AG04449 (cell line): ENCODE measurements around the gene PODXL2.

Source experiments
- CTCF ChIA-PET: fragments of 350-600 bp; formaldehyde crosslinking; extraction: SDS; loops from one replicate; lab custom pipeline; 2021; ENCODE audit warnings: antibody characterized with exemption; lab: Yijun Ruan, JAX
- POLR2A ChIA-PET: fragments of 400-600, 350-600 bp; formaldehyde crosslinking; extraction: SDS; loops from one replicate; lab custom pipeline; 2020; ENCODE audit warnings: antibody characterized with exemption, inconsistent platforms; lab: Yijun Ruan, JAX
- DNase-seq: peaks from one replicate; pipeline ENCODE4 v3.0.0-alpha.2; 2010; ENCODE audit warnings: low read depth, low spot score
- H3K4me3 ChIP-seq: 2 replicates; pipeline ENCODE4 v1.5.1; 2011; ENCODE audit warnings: low read depth, mild to moderate bottlenecking, control low read depth, low read length
- CTCF ChIP-seq: IDR thresholded peaks from one replicate; pipeline ENCODE4 v1.5.1; 2011; ENCODE audit warnings: mild to moderate bottlenecking, moderate library complexity, low read length, control low read depth, inconsistent platforms; ENCODE audit not compliant: insufficient read depth; ENCODE audit errors: missing control alignments

PODXL2 gene

GRCh38 chr3:127630811-127631714, 2.1 kb downstream of the PODXL2 start:
- ChIA-PET CTCF (interaction anchor here (1.2 kb wide), 1 partner anchor 8 kb away, joined by 3 read pairs; no protein-coding TSS in a partner anchor), POLR2A (no interaction called here)
- no peak for TF ChIP-seq CTCF
- DNase-seq = no peak
- H3K4me3 ChIP-seq = no peak overlapping the region

DNA sequence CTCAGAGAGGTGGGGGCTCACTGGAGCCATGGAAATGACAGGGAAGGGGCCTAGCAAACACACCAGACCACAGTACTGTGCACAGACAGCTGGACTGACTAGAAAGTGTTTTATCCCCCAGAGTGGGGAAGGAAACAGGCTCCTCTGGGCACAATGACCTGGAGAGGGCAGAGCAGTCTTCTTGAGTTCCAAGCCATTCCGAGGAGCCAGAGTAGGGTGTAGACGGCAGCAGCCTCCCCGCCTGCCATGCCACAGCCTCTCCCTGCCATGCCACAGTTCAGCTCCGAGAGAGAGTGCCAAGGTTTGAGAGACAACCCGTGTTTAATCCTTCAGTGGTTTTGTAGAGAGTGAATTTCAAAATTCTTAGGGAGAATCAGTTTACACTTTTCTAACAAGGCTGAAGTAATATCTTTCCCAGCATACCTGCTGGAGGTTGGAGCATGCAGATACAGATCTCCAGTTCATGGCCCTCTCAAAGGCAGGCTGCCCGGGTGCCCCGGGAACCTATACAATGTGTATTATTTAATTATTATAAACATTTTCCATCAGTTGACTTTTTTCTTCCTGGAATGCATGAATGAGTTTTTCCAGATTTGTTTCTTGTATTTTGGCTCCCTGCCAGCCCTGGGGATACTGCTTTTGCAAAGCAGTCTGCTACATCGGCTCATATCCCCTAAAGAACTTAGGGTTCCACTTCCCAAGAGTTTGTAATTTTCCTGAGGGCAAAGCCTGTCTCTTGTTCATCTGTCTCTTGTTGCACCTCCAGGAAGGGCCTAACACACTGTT, 3.2 kb downstream of the PODXL2 start:
- DNase-seq = no peak
- CTCF ChIA-PET = interaction anchor here (2.5 kb wide), 1 partner anchor 19 kb away, joined by 13 read pairs; no protein-coding TSS in a partner anchor
- POLR2A ChIA-PET = no interaction called here
- TF ChIP-seq CTCF = no peak
- H3K4me3 ChIP-seq = no peak overlapping the region

- CTCF ChIA-PET = interaction anchor here (0.9 to 2.5 kb wide), 3 partner anchors 9 to 20 kb away, joined by 3 to 13 read pairs (median 3); no protein-coding TSS in a partner anchor
- no peak for TF ChIP-seq CTCF
- POLR2A ChIA-PET = no interaction called here
- H3K4me3 ChIP-seq = no peak overlapping the region
- DNase-seq = no peak
Measured at GRCh38 chr3:127634653-127635052, 5.7 kb downstream of the PODXL2 start.

DNA sequence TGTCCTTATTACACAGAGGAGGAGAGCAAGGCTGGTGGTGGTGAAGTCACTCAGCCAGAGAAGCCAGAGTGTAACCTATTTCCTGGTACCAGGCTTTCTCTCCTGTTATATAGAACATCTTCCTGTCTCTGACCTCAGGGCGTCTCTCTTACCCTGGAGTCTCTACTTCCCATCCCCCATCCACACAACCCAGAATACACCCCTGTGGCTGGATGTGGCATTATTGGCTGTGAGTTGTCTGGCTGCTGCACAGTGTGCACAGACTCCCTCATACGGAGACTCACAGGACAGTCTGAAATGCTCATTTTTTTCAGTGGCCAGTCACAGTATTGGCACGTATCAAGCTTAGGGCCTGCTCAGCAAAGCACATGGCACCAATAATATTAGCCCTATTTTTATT, 8.6 kb downstream of the PODXL2 start:
- DNase-seq = no peak
- TF ChIP-seq CTCF = no peak
- POLR2A ChIA-PET = no interaction called here
- H3K4me3 ChIP-seq = no peak overlapping the region
- CTCF ChIA-PET = interaction anchor here (1.6 to 3.3 kb wide), 2 partner anchors 11 to 15 kb away, joined by 6 to 15 read pairs; no protein-coding TSS in a partner anchor

- POLR2A ChIA-PET = interaction anchor here (0.6 kb wide), 1 partner anchor 41 kb away, joined by 3 read pairs; no protein-coding TSS in a partner anchor
- no peak for TF ChIP-seq CTCF
- CTCF ChIA-PET = interaction anchor here (1.6 to 3.3 kb wide), 2 partner anchors 10 to 14 kb away, joined by 6 to 15 read pairs; no protein-coding TSS in a partner anchor
- DNase-seq = no peak
- H3K4me3 ChIP-seq = no peak overlapping the region
Measured at GRCh38 chr3:127637971-127638370, 9.0 kb downstream of the PODXL2 start.
